Activated naive CD4-positive, alpha-beta T cell (primary cell): ENCODE results near the gene CCR5.

ENCODE experiments used
- DNase-seq, 4 experiments: peaks; one replicate each; lab custom pipeline; 2025; lab: John Stamatoyannopoulos, UW

The CCR5 gene

GRCh38 chr3:46408853-46409252 lies 38.1 kb downstream of the CCR5 start:
- DNase-seq = no peak

GRCh38 chr3:46409739-46410489 lies 39.2 kb downstream of the CCR5 start:
- no peak for DNase-seq

DNA sequence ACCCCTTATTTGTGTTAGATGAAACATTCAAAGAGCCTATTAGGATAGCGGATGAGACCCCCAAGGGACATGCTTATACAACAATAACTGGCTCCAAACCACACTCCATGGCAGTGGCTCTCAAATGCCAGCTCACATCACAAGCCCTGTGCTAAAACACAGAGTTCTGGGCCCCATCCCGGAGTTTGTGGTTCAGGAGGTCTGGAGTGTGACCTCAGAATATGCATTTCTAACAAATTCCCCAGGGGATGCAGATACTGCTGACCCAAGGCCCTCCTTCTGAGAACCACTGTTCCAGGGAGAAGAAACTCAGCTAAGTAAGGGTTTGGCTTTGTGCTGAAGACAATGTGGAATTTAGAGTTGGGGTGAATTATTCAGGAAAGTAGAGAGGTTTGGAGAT lies 39.9 kb downstream of the CCR5 start:
- DNase-seq = no peak

DNA sequence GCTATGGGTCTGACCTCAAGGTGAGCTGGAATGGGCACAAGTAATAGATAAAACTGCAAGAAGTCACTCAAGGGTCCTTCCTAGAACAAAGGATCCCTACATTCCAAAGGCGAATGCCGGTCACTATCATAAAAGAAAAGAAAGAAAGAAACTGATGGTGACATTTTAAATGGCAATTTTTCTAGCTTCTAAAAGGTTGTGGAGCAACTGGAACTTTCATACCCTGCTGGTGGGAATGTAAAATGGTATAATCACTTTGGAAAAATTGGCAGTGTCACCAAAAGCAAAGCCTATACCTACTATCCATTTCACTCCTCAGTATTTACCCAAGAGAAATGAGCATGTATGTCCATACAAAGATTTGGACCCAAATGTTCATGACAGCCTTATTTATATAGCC lies 40.5 kb downstream of the CCR5 start:
- DNase-seq = no peak

GRCh38 chr3:46412786-46413298 lies 42.1 kb downstream of the CCR5 start:
- DNase-seq = no peak

DNA sequence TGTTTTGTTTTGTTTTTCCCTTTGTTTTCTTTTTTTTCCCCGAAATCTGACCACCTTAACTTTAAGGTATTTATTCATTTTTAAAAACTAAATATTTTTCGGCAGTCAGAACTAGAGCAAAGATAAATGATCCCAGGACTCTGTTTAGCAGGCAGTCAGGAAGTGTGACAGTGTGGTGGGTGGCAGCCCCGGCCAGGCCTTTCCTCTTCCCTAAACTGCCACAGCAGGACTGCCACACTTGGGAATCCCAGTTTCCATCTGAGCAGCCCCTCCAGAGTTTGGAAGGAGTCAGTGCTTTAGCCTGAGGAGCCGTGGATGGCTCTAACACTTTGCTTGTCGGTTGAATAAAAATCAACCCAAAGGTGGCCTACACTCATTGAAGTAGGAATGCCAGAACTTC lies 43.2 kb downstream of the CCR5 start:
- DNase-seq = no peak

- no peak for DNase-seq
Observed at GRCh38 chr3:46414739-46415138, 44.0 kb downstream of the CCR5 start.

GRCh38 chr3:46416125-46416810 lies 45.5 kb downstream of the CCR5 start:
- DNase-seq = no peak

GRCh38 chr3:46416811-46417510 lies 46.2 kb downstream of the CCR5 start:
- DNase-seq = no peak

- no peak for DNase-seq
Observed at GRCh38 chr3:46417841-46418611, 47.3 kb downstream of the CCR5 start.

DNA sequence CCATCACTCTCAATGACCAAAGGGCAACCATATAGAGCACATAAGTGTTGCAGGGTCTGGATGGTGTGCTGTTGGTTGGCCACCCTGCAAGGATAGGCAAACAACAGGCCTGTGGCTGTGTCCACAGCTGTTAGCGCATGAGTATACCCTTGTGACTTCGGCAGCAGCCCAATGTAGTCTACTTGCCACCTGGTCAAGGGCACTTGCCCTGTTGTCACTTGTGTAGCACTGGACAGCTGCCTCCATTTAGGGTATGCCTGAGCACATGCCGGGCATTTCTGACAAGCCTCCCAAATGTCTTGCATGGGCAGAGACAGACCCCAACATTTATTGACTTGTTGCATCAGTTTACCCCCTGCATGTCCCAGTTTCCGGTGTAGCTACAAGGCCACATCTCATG lies 49.1 kb downstream of the CCR5 start:
- no peak for DNase-seq

DNA sequence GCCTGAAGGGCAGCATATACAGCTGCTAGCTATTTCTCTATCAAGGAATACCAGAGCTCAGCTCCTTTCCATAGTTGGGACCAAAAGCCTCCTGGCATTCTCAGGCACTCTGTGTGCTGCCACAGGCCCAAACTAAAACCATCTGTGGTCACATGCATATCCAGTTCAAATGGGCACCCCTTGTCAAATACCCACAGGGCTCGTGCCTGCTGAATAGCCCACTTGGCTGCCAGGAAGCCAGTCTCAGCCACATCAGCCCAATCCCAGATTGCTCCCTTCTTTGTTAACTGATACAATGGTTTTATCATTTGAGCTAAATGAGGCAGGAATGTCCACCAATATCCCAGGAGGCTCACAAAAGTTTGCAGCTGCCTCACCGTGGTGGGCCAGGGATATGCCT lies 50.2 kb downstream of the CCR5 start:
- no peak for DNase-seq

GRCh38 chr3:46422617-46423016 lies 51.9 kb downstream of the CCR5 start:
- DNase-seq = no peak

DNA sequence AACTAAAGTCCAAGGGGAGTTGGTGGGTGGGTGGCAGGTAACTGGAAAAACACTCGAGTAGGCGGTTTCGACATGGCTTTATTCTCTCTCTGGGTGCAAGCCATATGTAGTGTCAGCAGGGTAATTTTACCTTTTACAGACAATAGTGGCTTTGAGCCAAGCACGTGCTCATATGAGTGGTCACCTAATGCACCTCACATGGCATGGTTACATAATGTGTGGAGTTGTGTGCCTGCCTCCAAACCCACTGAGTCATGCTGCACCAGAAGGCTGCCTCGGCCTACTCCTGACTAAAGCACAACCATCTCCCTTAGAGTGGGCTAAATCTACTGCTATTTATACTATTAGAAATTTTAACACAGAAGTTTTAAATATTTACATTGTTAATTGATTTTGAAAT lies 52.8 kb downstream of the CCR5 start:
- no peak for DNase-seq
